Activated CD8-positive, alpha-beta T cell treated with anti-CD3 and anti-CD28 coated beads for 36 hours (primary cell): ENCODE results near the gene HIF1A. TPM values are rescaled to one million over a fixed set of nuclear protein-coding genes. Genes with fewer than 3 reads are reported as not detected.
A peak's percentile ranks its signal among the peaks of the same experiment; 100 is the strongest.

ENCODE experiments used
- ATAC-seq: fragments of 200-7000 bp; cut with Tn5 transposase; one replicate; pipeline ENCODE4 v1.10.0; 2021; ENCODE audit warnings: mild to moderate bottlenecking, moderate library complexity
- CTCF ChIA-PET: fragments of 350-600 bp; sonication (Branson Sonifier 250); formaldehyde crosslinking; loops from one replicate; lab custom pipeline; 2021; ENCODE audit warnings: antibody characterized with exemption; lab: Charles Lee
- POLR2A ChIA-PET: fragments of 350-600 bp; sonication (Branson Sonifier 250); formaldehyde crosslinking; loops from one replicate; lab custom pipeline; 2021; ENCODE audit warnings: antibody characterized with exemption; lab: Charles Lee
- DNase-seq: peaks from one replicate; pipeline ENCODE4 v3.0.0-alpha.2; 2020
- H3K27ac Mint-ChIP-seq: one replicate; pipeline ENCODE4 v1.8.0; 2021; ENCODE audit warnings: mild to moderate bottlenecking, mixed read lengths
- H3K27me3 Mint-ChIP-seq: one replicate; pipeline ENCODE4 v1.8.0; 2021; ENCODE audit warnings: mixed read lengths
- H3K36me3 Mint-ChIP-seq: one replicate; pipeline ENCODE4 v1.8.0; 2021; ENCODE audit warnings: low read depth, mixed read lengths
- H3K4me1 Mint-ChIP-seq: one replicate; pipeline ENCODE4 v1.8.0; 2021; ENCODE audit warnings: low read depth, mixed read lengths
- H3K4me3 Mint-ChIP-seq: one replicate; pipeline ENCODE4 v1.8.0; 2021; ENCODE audit warnings: mild to moderate bottlenecking, moderate library complexity, mixed read lengths
- H3K9me3 Mint-ChIP-seq: one replicate; pipeline ENCODE4 v1.8.0; 2021; ENCODE audit warnings: mixed read lengths
- intact Hi-C: fragments of 100-400 bp; cut with micrococcal nuclease; formaldehyde crosslinking; loops from one replicate; pipeline ENCODE4 v1.10.0; 2022
- total RNA-seq, 2 experiments: library from RNA; stranded (reverse); gene quantifications; one replicate each; pipeline ENCODE4 v1.2.3, GENCODE V29; 2021
- TF ChIP-seq, protein P1 (sequence below): fragments of 200-600 bp; IDR thresholded peaks from one replicate; pipeline ENCODE4 v1.8.0; 2022; ENCODE audit warnings: antibody characterized with exemption, mild to moderate bottlenecking

The HIF1A gene
- total RNA-seq, 2 experiments from 2014 or later, result 133 to 140 TPM

DNA sequence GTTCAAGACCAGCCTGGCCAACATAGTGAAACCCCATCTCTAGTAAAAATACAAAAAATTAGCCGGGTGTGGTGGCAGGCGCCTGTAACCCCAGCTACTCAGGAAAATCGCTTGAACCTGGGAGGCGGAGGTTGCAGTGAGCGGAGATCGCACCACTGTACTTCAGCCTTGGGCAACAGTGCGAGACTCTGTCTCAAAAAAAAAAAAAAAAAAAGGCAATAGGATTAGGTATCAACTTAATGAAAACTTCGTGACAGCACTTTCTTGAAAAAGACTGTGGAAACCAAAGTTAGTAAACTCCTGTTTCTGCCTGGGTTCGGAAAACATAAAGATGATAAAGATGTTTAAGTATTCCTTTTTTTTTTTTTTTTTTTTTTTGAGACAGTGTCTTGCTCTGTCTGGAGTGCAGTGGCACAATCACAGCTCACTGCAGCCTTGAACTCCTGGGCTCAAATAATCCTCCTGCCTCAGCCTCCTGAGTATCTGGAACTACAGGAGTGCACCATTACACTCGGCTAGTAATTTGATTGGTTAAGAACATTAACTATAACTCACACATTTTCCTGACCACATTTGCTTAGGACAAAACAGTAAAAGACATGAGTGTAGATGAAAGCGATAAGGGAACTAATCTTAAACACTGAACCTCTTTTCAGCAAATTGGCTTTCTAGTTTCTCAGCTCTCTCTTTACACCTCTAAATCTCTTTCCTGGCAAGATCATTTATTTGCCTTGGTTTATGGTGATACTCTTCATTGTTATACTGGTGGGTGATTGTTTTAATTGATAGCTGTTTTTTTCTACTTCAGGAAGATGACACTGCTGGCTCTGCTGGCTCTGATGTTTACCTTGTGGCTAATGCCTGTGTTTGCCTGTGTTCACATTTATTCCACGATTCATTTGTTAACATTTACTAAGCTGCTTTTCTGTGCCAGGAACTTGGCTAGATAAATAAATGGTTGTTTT, 15.8 kb downstream of the HIF1A start:
- intact Hi-C loops, result no loop called here
- POLR2A ChIA-PET, result interaction anchor here (0.6 to 1.0 kb wide), 3 partner anchors 9 to 146 kb away, joined by 3 to 4 read pairs (median 3); no protein-coding TSS in a partner anchor
- peaks cover 84% of the 10 kb centered on the region for H3K4me1 Mint-ChIP-seq
- DNase-seq (no peak), ATAC-seq (no peak)
- peaks cover 5% of the 10 kb centered on the region for H3K9me3 Mint-ChIP-seq
- peaks cover 32% of the 10 kb centered on the region for H3K36me3 Mint-ChIP-seq
- H3K27ac Mint-ChIP-seq, result peak overlapping the region; percentile 13
- no peaks in the 10 kb centered on the region for H3K27me3 Mint-ChIP-seq
- TF ChIP-seq, protein P1, sequence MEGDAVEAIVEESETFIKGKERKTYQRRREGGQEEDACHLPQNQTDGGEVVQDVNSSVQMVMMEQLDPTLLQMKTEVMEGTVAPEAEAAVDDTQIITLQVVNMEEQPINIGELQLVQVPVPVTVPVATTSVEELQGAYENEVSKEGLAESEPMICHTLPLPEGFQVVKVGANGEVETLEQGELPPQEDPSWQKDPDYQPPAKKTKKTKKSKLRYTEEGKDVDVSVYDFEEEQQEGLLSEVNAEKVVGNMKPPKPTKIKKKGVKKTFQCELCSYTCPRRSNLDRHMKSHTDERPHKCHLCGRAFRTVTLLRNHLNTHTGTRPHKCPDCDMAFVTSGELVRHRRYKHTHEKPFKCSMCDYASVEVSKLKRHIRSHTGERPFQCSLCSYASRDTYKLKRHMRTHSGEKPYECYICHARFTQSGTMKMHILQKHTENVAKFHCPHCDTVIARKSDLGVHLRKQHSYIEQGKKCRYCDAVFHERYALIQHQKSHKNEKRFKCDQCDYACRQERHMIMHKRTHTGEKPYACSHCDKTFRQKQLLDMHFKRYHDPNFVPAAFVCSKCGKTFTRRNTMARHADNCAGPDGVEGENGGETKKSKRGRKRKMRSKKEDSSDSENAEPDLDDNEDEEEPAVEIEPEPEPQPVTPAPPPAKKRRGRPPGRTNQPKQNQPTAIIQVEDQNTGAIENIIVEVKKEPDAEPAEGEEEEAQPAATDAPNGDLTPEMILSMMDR, result no peak
- CTCF ChIA-PET, result interaction anchor here (1.2 kb wide), 1 partner anchor 10 kb away, joined by 3 read pairs; no protein-coding TSS in a partner anchor
- peak overlapping the region; percentile 11 for H3K4me3 Mint-ChIP-seq

DNA sequence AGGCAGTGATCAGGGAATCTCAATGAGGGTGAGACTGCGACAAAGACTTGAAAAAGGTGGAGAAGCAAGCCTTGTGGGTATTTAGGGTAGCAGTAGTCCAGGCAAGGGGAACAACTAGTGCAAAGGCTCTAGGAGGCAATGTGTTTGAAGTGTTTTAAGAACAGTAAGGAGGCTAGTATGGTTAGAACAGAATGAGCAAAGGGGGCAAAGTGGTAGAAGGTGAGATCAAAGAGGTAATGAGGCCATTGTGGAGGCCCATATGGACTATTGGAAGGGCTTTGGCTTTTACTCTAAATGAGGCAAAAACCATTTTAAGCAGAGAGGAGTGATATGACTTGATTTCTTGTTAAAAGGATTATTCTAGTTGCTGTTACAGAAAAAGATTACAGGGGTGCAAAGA, 16.8 kb downstream of the HIF1A start:
- H3K27ac Mint-ChIP-seq, result peak overlapping the region; percentile 65
- POLR2A ChIA-PET, result interaction anchor here (0.7 to 1.0 kb wide), 2 partner anchors 8 to 23 kb away, joined by 3 to 4 read pairs; no protein-coding TSS in a partner anchor
- TF ChIP-seq, protein P1, result no peak
- peaks cover 84% of the 10 kb centered on the region for H3K4me1 Mint-ChIP-seq
- peak; percentile 26 for ATAC-seq
- CTCF ChIA-PET, result interaction anchor here (1.2 kb wide), 1 partner anchor 9 kb away, joined by 3 read pairs; no protein-coding TSS in a partner anchor
- DNase-seq, result no peak
- peaks cover 23% of the 10 kb centered on the region for H3K36me3 Mint-ChIP-seq
- H3K4me3 Mint-ChIP-seq, result no peak overlapping the region
- intact Hi-C loops, result no loop called here
- H3K27me3 Mint-ChIP-seq, result no peaks in the 10 kb centered on the region
- no peaks in the 10 kb centered on the region for H3K9me3 Mint-ChIP-seq

DNA sequence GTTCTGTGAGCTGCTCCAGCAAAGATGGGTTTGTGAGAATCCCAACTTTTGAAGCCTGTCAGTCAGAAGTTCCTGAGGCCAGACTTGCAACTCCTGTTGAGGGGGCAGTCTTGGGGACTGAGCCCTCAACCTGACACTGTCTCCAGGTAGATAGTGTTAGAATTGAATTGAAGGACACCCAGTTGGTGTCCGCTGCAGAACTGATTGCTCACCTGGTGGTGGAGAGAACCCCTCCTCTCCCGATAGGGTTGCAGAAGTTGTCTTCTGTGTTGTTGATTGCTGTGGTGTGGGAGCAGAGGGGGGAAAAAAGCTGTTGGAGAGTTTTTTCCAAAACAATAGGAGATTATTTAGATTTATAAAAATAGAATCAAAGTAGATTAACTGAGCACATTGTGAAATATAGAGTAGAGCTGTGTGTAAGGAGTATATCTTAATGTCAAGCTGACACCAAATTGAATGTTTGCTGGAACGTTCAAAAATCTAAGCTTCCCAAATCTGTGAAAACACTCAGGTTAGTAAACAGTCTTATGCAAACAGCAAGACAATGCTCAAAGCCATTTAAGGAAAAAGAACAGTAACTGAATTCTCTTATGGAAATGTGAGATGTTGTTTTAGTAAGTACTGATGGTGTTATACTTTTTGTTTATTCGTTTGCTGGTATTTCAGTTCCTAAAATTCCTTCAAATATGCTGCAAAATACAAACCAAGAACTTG, 18.6 kb downstream of the HIF1A start:
- Mint-ChIP-seq H3K9me3 (no peaks in the 10 kb centered on the region), H3K27me3 (no peaks in the 10 kb centered on the region), H3K4me1 (peaks cover 91% of the 10 kb centered on the region), H3K36me3 (peaks cover 15% of the 10 kb centered on the region), H3K27ac (peak overlapping the region; percentile 5), H3K4me3 (no peak overlapping the region)
- POLR2A ChIA-PET, result interaction anchor here (1.0 to 1.5 kb wide), 2 partner anchors 15 to 58 kb away, joined by 3 read pairs; no protein-coding TSS in a partner anchor
- TF ChIP-seq, protein P1, result no peak
- ATAC-seq, result peak; percentile 21
- DNase-seq, result no peak
- CTCF ChIA-PET, result interaction anchor here (1.2 to 1.9 kb wide), 3 partner anchors 20 to 238 kb away, joined by 3 to 7 read pairs (median 5); no protein-coding TSS in a partner anchor
- intact Hi-C loops, result no loop called here

DNA sequence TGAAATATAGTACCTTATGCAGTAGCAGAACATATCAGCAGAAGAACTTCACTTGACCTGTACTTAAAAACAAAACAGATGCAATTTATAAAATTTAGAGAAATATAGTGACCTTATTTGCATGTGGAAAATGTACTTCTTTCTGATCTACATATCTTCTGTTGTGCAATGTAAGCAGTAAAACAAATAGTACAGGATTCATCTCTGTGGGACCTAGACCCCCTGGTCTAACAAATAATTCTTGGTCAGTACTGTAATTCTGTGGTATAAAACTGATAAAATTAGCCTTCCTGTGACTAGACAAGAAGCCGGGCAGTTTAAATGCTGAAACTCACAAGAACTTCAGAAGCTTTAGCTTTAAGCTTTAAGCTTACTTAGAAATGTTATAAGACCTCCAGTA, 21.6 kb downstream of the HIF1A start:
- ChIA-PET POLR2A (interaction anchor here (1.7 kb wide), 1 partner anchor 129 kb away, joined by 4 read pairs; no protein-coding TSS in a partner anchor), CTCF (interaction anchor here (1.1 to 1.5 kb wide), 2 partner anchors 12 to 121 kb away, joined by 4 read pairs; no protein-coding TSS in a partner anchor)
- H3K36me3 Mint-ChIP-seq, result peaks cover 31% of the 10 kb centered on the region

More for the DNA sequence above, 21.6 kb downstream of the HIF1A start:
- Mint-ChIP-seq H3K4me1 (peaks cover 88% of the 10 kb centered on the region), H3K27ac (peak overlapping the region; percentile 49), H3K4me3 (no peak overlapping the region), H3K9me3 (no peaks in the 10 kb centered on the region), H3K27me3 (no peaks in the 10 kb centered on the region)
- TF ChIP-seq, protein P1, result no peak
- DNase-seq (no peak), ATAC-seq (no peak)
- intact Hi-C loops, result no loop called here
